Keratinocyte (primary cell): ENCODE results near the gene KNCN. TPM values are rescaled to one million over a fixed set of nuclear protein-coding genes. Genes with fewer than 3 reads are reported as not detected.

Experiments used
- DNase-seq: peaks from one replicate; pipeline ENCODE4 v3.0.0-alpha.2; 2011; ENCODE audit warnings: low read depth, missing footprints, low spot score
- FAIRE-seq: peaks from 2 replicates; lab custom pipeline; 2011; peaks lifted over from hg19 to GRCh38; lab: Jason Lieb, UNC
- H2AFZ ChIP-seq: 2 replicates; pipeline ENCODE4 v1.6.0; 2012; ENCODE audit warnings: low read length, control low read depth, inconsistent platforms; ENCODE audit not compliant: control insufficient read depth
- H3K27ac ChIP-seq: 2 replicates; pipeline ENCODE4 v1.5.1; 2011; ENCODE audit warnings: low read length; ENCODE audit not compliant: control insufficient read depth, insufficient read depth
- H3K27me3 ChIP-seq: 3 replicates; pipeline ENCODE4 v1.6.0; 2011; ENCODE audit warnings: low read length; ENCODE audit not compliant: control insufficient read depth, insufficient read depth; ENCODE audit errors: extremely low read depth
- H3K36me3 ChIP-seq, 2 experiments: 2 replicates in 1 of 2; 3 replicates in 1 of 2; pipeline ENCODE4 v1.5.1; 2011; ENCODE audit warnings: low read length in 2 of 2, mild to moderate bottlenecking in 1 of 2; ENCODE audit not compliant: control insufficient read depth in 2 of 2, insufficient read depth in 2 of 2; ENCODE audit errors: extremely low read depth in 1 of 2
- H3K4me1 ChIP-seq: 3 replicates; pipeline ENCODE4 v1.5.1; 2011; ENCODE audit warnings: low read length; ENCODE audit not compliant: control insufficient read depth, insufficient read depth; ENCODE audit errors: extremely low read depth
- H3K4me2 ChIP-seq: 3 replicates; pipeline ENCODE4 v1.6.0; 2011; ENCODE audit warnings: low read depth, low read length; ENCODE audit not compliant: control insufficient read depth, insufficient read depth; ENCODE audit errors: extremely low read depth
- H3K4me3 ChIP-seq, 3 experiments: fragments of 200-600 bp in 1 of 3; sonication (generic) in 1 of 3; 2 replicates in 2 of 3; 3 replicates in 1 of 3; pipeline ENCODE4 v1.5.1; 2011 to 2016; ENCODE audit warnings: low read length in 3 of 3, mild to moderate bottlenecking in 3 of 3, control low read depth in 2 of 3, inconsistent platforms in 1 of 3, low read depth in 1 of 3, mixed read lengths in 1 of 3, mixed run types in 1 of 3, moderate library complexity in 1 of 3; ENCODE audit not compliant: control insufficient read depth in 2 of 3, insufficient read depth in 2 of 3; ENCODE audit errors: extremely low read depth in 1 of 3
- H3K79me2 ChIP-seq: 2 replicates; pipeline ENCODE4 v1.6.0; 2012; ENCODE audit warnings: low read length; ENCODE audit not compliant: control insufficient read depth, insufficient read depth
- H3K9ac ChIP-seq: 3 replicates; pipeline ENCODE4 v1.6.0; 2011; ENCODE audit warnings: low read length; ENCODE audit not compliant: control insufficient read depth, insufficient read depth; ENCODE audit errors: extremely low read depth
- H3K9me1 ChIP-seq: 3 replicates; pipeline ENCODE4 v1.6.0; 2011; ENCODE audit warnings: low read length; ENCODE audit not compliant: control insufficient read depth, insufficient read depth; ENCODE audit errors: extremely low read depth
- H3K9me3 ChIP-seq: 2 replicates; pipeline ENCODE4 v1.5.1; 2012; ENCODE audit warnings: low read depth, low read length; ENCODE audit not compliant: control insufficient read depth
- H4K20me1 ChIP-seq: 3 replicates; pipeline ENCODE4 v1.6.0; 2011; ENCODE audit warnings: low read length; ENCODE audit not compliant: control insufficient read depth, insufficient read depth; ENCODE audit errors: extremely low read depth
- CTCF ChIP-seq, 3 experiments: IDR thresholded peaks in 1 of 3; conservative IDR thresholded peaks in 1 of 3; optimal IDR thresholded peaks in 1 of 3; 2 replicates in 2 of 3; 3 replicates in 1 of 3; pipeline versions ENCODE3 to v1.5.1; 2011; ENCODE audit warnings: low read length in 3 of 3, mild to moderate bottlenecking in 3 of 3, moderate library complexity in 2 of 3, control low read depth in 1 of 3, inconsistent platforms in 1 of 3; ENCODE audit not compliant: insufficient read depth in 2 of 3; ENCODE audit errors: extremely low read depth in 1 of 3
- EZH2 ChIP-seq: IDR thresholded peaks from one replicate; pipeline ENCODE4 v1.6.1; 2012; ENCODE audit warnings: inconsistent platforms, mild to moderate bottlenecking, low read length, moderate library complexity
- dilution Hi-C: fragments of 300-500 bp; cut with MboI; formaldehyde crosslinking; loops from one replicate; pipeline ENCODE4 v1.7.0; 2020; ENCODE audit warnings: low sequenced_read_pairs; ENCODE audit not compliant: extremely low pct_ligation_motif_present
- polyA plus RNA-seq, 5 experiments: library from polyadenylated mRNA; depleted of rRNA in 3 of 5; stranded (reverse) in 3 of 5; stranded (forward) in 1 of 5; unstranded in 1 of 5; fragments of >200 nt; gene quantifications; 1 replicate in 1 of 5; 2 replicates in 3 of 5; 3 replicates in 1 of 5; pipeline versions ENCODE4 v1.2.1 to v1.2.3, GENCODE V29; 2011 to 2012; ENCODE audit warnings: missing spikeins in 2 of 5, low read depth in 1 of 5, low replicate concordance in 1 of 5

KNCN gene
- polyA plus RNA-seq, 1 donor (not counting 4 experiments of a cell fraction or from before 2014, with no cell fraction given), result not detected

GRCh38 chr1:46595127-46595526, 43.7 kb upstream of the KNCN start:
- dilution Hi-C loops, result no loop called here
- Histone ChIP-seq H2AFZ (no peak overlapping the region), H3K9me3 (no peaks in the 10 kb centered on the region), H3K4me1 (no peaks in the 10 kb centered on the region), H4K20me1 (no peaks in the 10 kb centered on the region), H3K79me2 (peaks cover 15% of the 10 kb centered on the region), H3K9me1 (no peaks in the 10 kb centered on the region), H3K27ac (no peak overlapping the region), H3K9ac (no peak overlapping the region), H3K4me3 (no peak overlapping the region), H3K4me2 (no peak overlapping the region), H3K27me3 (no peaks in the 10 kb centered on the region), H3K36me3 (peaks cover 14 to 19% of the 10 kb centered on the region in 2 experiments)
- TF ChIP-seq CTCF (optimal IDR thresholded peaks at IDR 0.05 in 1 of 3, IDR thresholded peaks at IDR 0.05 in 1 of 3, conservative IDR thresholded peaks at IDR 0.05 in 1 of 3; ENCODE audit: extremely low read depth in 1 of 3, insufficient read depth in 2 of 3, low read length in 3 of 3), result no peak
- no peak for TF ChIP-seq EZH2
- FAIRE-seq (no peak), DNase-seq (no peak)

GRCh38 chr1:46594063-46594462, 42.6 kb upstream of the KNCN start:
- peaks cover 20 to 25% of the 10 kb centered on the region in 2 experiments for H3K36me3 ChIP-seq

More at GRCh38 chr1:46594063-46594462, 42.6 kb upstream of the KNCN start:
- peaks cover 7% of the 10 kb centered on the region for H3K79me2 ChIP-seq
- no peaks in the 10 kb centered on the region for H3K27me3 ChIP-seq
- H3K9me1 ChIP-seq, result no peaks in the 10 kb centered on the region
- FAIRE-seq (no peak), DNase-seq (no peak)
- H2AFZ ChIP-seq, result no peak overlapping the region
- TF ChIP-seq CTCF (optimal IDR thresholded peaks at IDR 0.05 in 1 of 3, IDR thresholded peaks at IDR 0.05 in 1 of 3, conservative IDR thresholded peaks at IDR 0.05 in 1 of 3; ENCODE audit: extremely low read depth in 1 of 3, insufficient read depth in 2 of 3, low read length in 3 of 3) (no peak), EZH2 (no peak)
- no peak overlapping the region for H3K4me3 ChIP-seq
- no peaks in the 10 kb centered on the region for H3K9me3 ChIP-seq
- H4K20me1 ChIP-seq, result no peaks in the 10 kb centered on the region
- H3K27ac ChIP-seq, result no peak overlapping the region
- no peaks in the 10 kb centered on the region for H3K4me1 ChIP-seq
- no peak overlapping the region for H3K4me2 ChIP-seq
- dilution Hi-C loops, result no loop called here
- no peak overlapping the region for H3K9ac ChIP-seq
